Neural cell (in vitro differentiated cells): ENCODE data around the gene RMDN3. TPM values are rescaled to one million over a fixed set of nuclear protein-coding genes. Genes with fewer than 3 reads are reported as not detected.

Experiments
- H2AFZ ChIP-seq: fragments of 200-600, 300-800 bp; sonication (generic), shearing (Covaris generic); 2 replicates; pipeline ENCODE4 v1.6.0; 2014; ENCODE audit warnings: low read depth, mild to moderate bottlenecking, antibody characterized with exemption, low read length, moderate library complexity
- H3F3A ChIP-seq: fragments of 200-600 bp; shearing (Covaris generic); 2 replicates; pipeline ENCODE4 v1.6.1; 2016; ENCODE audit warnings: mild to moderate bottlenecking, moderate library complexity, mixed read lengths, antibody characterized with exemption, low read length; ENCODE audit not compliant: insufficient read depth, poor library complexity, severe bottlenecking
- H3K27ac ChIP-seq: fragments of 200-600, 300-800 bp; sonication (generic), shearing (Covaris generic); 2 replicates; pipeline ENCODE4 v1.5.1; 2014; ENCODE audit warnings: mild to moderate bottlenecking, low read length, moderate library complexity
- H3K27me3 ChIP-seq: fragments of 300-800, 200-600 bp; sonication (generic), shearing (Covaris generic); 2 replicates; pipeline ENCODE4 v1.6.0; 2014; ENCODE audit warnings: mild to moderate bottlenecking, low read depth, low read length, moderate library complexity; ENCODE audit not compliant: insufficient read depth
- H3K36me3 ChIP-seq: fragments of 300-800, 200-600 bp; sonication (generic), shearing (Covaris generic); 2 replicates; pipeline ENCODE4 v1.5.1; 2014; ENCODE audit warnings: mild to moderate bottlenecking, antibody characterized with exemption, low read length, moderate library complexity; ENCODE audit not compliant: insufficient read depth
- H3K4me2 ChIP-seq: fragments of 300-800, 200-600 bp; sonication (generic), shearing (Covaris generic); 2 replicates; pipeline ENCODE4 v1.6.0; 2014; ENCODE audit warnings: mild to moderate bottlenecking, low read length
- H3K4me3 ChIP-seq: fragments of 300-800, 200-600 bp; sonication (generic), shearing (Covaris generic); 2 replicates; pipeline ENCODE4 v1.5.1; 2014; ENCODE audit warnings: mild to moderate bottlenecking, low read length, moderate library complexity
- H3K79me2 ChIP-seq: fragments of 200-600 bp; shearing (Covaris generic); replicated peaks from 2 replicates; pipeline ENCODE4 v1.6.0; 2014; ENCODE audit warnings: mild to moderate bottlenecking, low read length, moderate library complexity; ENCODE audit not compliant: insufficient read depth
- H3K9ac ChIP-seq: fragments of 300-800, 200-600 bp; sonication (generic), shearing (Covaris generic); 2 replicates; pipeline ENCODE4 v1.6.1; 2016; ENCODE audit warnings: mild to moderate bottlenecking, low read length, mixed read lengths
- H3K9me2 ChIP-seq: fragments of 200-600 bp; shearing (Covaris generic); 2 replicates; pipeline ENCODE4 v1.6.1; 2016; ENCODE audit warnings: mild to moderate bottlenecking, low read length, mixed read lengths; ENCODE audit not compliant: insufficient read depth
- H3K9me3 ChIP-seq: fragments of 200-600, 300-800 bp; sonication (generic), shearing (Covaris generic); 2 replicates; pipeline ENCODE4 v1.6.1; 2016; ENCODE audit warnings: mild to moderate bottlenecking, mixed run types, low read length, moderate library complexity, mixed read lengths
- H4K20me1 ChIP-seq: fragments of 200-600 bp; shearing (Covaris generic); 2 replicates; pipeline ENCODE4 v1.6.1; 2016; ENCODE audit warnings: mild to moderate bottlenecking, mixed run types; ENCODE audit not compliant: insufficient read depth
- POLR2AphosphoS5 ChIP-seq: IDR thresholded peaks from 2 replicates; pipeline ENCODE4 v1.6.1; 2012
- polyA plus RNA-seq: library from polyadenylated mRNA; depleted of rRNA; stranded (reverse); fragments of >200 nt; gene quantifications from 2 replicates; pipeline ENCODE4 v1.2.3, GENCODE V29; 2014
- small RNA-seq, 3 experiments: library from RNA; depleted of rRNA; stranded (forward); fragments of <200 nt; gene quantifications; one replicate each; pipeline ENCODE3, GENCODE V24; 2012

Gene RMDN3
- polyA plus RNA-seq, 1 donor from 2014 or later = 24.7 TPM

DNA sequence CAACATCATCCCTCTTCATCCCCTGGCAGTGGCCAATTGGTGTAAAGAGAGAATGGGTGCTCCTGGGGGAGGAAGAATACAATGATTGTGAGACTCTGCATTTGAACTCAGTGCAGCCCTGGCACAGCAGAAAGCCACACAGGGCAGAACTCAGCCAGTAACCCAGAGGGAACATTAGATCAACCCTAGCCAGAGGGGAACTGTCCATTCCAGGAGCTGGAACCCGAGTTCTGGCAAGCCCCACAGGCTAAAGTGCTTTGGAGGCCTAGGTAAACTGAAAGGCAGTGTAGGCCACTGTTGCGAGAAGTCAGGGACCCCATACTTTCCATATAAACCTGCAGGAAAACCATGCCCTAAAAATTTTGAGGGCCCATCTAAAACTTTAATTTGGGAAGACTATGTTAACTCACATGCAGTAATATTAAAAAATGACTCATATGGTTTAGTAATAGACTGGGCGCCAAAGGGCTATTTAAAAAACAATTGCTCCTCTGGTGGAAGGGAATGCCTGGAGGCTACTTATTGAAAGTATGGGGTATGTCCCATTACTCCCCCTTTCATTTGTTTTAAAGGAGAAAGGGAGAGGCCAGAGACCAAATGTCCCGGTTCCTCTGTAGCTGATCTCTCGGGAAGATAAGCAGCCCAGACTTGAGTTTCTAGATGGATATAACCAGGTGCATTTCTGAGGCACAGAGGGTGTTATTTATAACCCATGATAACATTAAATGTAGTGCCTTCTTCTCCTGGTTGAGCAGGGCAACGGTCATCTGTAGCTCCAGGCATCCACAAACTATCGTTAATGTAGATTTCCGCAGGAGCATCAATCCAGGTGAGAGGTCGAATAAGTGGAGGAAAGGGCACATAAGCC lies 65.9 kb downstream of the RMDN3 start:
- Histone ChIP-seq H3K36me3 (no peaks in the 10 kb centered on the region), H3F3A (peaks cover 4% of the 10 kb centered on the region), H3K4me2 (no peak overlapping the region), H3K9me3 (no peaks in the 10 kb centered on the region), H3K79me2 (no peaks in the 10 kb centered on the region), H3K27me3 (no peaks in the 10 kb centered on the region), H3K4me3 (no peak overlapping the region), H3K27ac (no peak overlapping the region), H3K9me2 (no peaks in the 10 kb centered on the region), H3K9ac (no peak overlapping the region), H2AFZ (no peak overlapping the region), H4K20me1 (no peaks in the 10 kb centered on the region)
- TF ChIP-seq POLR2AphosphoS5 = no peak

Small RNA genes within 50 kb of the gene (small RNA-seq; reads per million reads assigned to genes)
- 0 reads per million in 3 experiments for gene SUMO2P15

Other genes with a start within 250 kb of the RMDN3 start
- gene CCDC32, start 190.2 kb downstream of the RMDN3 start, polyA plus RNA-seq = 28.4 and 34.2 TPM in 2 replicates
- gene RPUSD2, start 186.0 kb downstream of the RMDN3 start, polyA plus RNA-seq = 8.1 and 13.2 TPM in 2 replicates
- gene KNL1, start 161.0 kb downstream of the RMDN3 start, polyA plus RNA-seq = 0.38 and 2.4 TPM in 2 replicates
- gene RAD51, start 60.1 kb downstream of the RMDN3 start, polyA plus RNA-seq = 0.22 TPM in 1 of 2 replicates, not detected in the other
- 7.2 and 17.3 TPM in 2 replicates for gene GCHFR, start 8.8 kb upstream of the RMDN3 start, polyA plus RNA-seq
- gene C15orf62, start 14.7 kb upstream of the RMDN3 start, polyA plus RNA-seq = not detected in 2 replicates
- gene ZFYVE19, start 51.8 kb upstream of the RMDN3 start, polyA plus RNA-seq = 48.2 and 63.7 TPM in 2 replicates
- 68.5 and 79.6 TPM in 2 replicates for gene DNAJC17, start 52.2 kb upstream of the RMDN3 start, polyA plus RNA-seq
- not detected in 2 replicates for gene PPP1R14D, start 73.5 kb upstream of the RMDN3 start, polyA plus RNA-seq
- gene SPINT1, start 88.8 kb upstream of the RMDN3 start, polyA plus RNA-seq = 0.18 and 0.68 TPM in 2 replicates
- 1.9 and 2.8 TPM in 2 replicates for gene RHOV, start 119.0 kb upstream of the RMDN3 start, polyA plus RNA-seq
- 13.8 and 16.7 TPM in 2 replicates for gene VPS18, start 139.2 kb upstream of the RMDN3 start, polyA plus RNA-seq
- 2.2 and 2.3 TPM in 2 replicates for gene DLL4, start 174.1 kb upstream of the RMDN3 start, polyA plus RNA-seq
- gene CHAC1, start 198.2 kb upstream of the RMDN3 start, polyA plus RNA-seq = 3.6 and 7.0 TPM in 2 replicates